Colonic mucosa (tissue), 4 donors: ENCODE measurements around the gene SPACA6. TPM values are rescaled to one million over a fixed set of nuclear protein-coding genes. Genes with fewer than 3 reads are reported as not detected.
A peak's percentile ranks its signal among the peaks of the same experiment; 100 is the strongest.

Experiments used
- DNase-seq: peaks from one replicate; pipeline ENCODE4 v3.0.0-alpha.2; 2020
- H3K27ac ChIP-seq: fragments of 200-600 bp; one replicate; pipeline ENCODE4 v1.8.0; 2021
- H3K27me3 ChIP-seq: fragments of 200-600 bp; one replicate; pipeline ENCODE4 v1.8.0; 2021
- H3K36me3 ChIP-seq: fragments of 200-600 bp; one replicate; pipeline ENCODE4 v1.8.0; 2021
- H3K4me1 ChIP-seq: fragments of 200-600 bp; one replicate; pipeline ENCODE4 v1.8.0; 2021; ENCODE audit warnings: mild to moderate bottlenecking
- H3K4me3 ChIP-seq: fragments of 200-600 bp; one replicate; pipeline ENCODE4 v1.8.0; 2021
- H3K9ac ChIP-seq, 2 donors: one replicate each; pipeline ENCODE4 v1.7.0; 2013; ENCODE audit warnings: control low read depth in 2 of 2, low read depth in 2 of 2, low read length in 2 of 2
- H3K9me3 ChIP-seq: fragments of 200-600 bp; one replicate; pipeline ENCODE4 v1.8.0; 2021
- CTCF ChIP-seq: fragments of 200-600 bp; IDR thresholded peaks from one replicate; pipeline ENCODE4 v1.8.0; 2022; ENCODE audit warnings: antibody characterized with exemption, mild to moderate bottlenecking
- intact Hi-C: fragments of 100-400 bp; cut with DNase I; formaldehyde crosslinking; loops from one replicate; pipeline ENCODE4 v1.14.1; 2022
- total RNA-seq, 2 donors: library from RNA; stranded (reverse); fragmentation: NEBNext Ultra II Directional in 1 of 2; extraction: Animal tissue kit (Norgen Biotek cat#: 25700) in 1 of 2; gene quantifications; one replicate each; pipeline ENCODE4 v1.2.1, GENCODE V29; 2021
- donor health status: healthy.
- donor health status: DM: no; HTN: no; CAD: no.
- donor health status: DM: no; HTN: no; CAD: no.

SPACA6 gene
- total RNA-seq, 2 donors from 2014 or later: 3.0 to 4.3 TPM

- no peak for TF ChIP-seq CTCF
- H3K27ac ChIP-seq: peak overlapping the region; percentile 84
Observed at GRCh38 chr19:51702825-51703574, 9.9 kb downstream of the SPACA6 start.

GRCh38 chr19:51703575-51704515 is 10.7 kb downstream of the SPACA6 start:
- peak overlapping the region; percentile 84 for H3K27ac ChIP-seq
- no peaks in the 10 kb centered on the region for H3K27me3 ChIP-seq
- H3K4me1 ChIP-seq: no peaks in the 10 kb centered on the region
- H3K9ac ChIP-seq: peak overlapping the region; percentile 89 to 96
- no peaks in the 10 kb centered on the region for H3K9me3 ChIP-seq
- H3K4me3 ChIP-seq: peak overlapping the region; percentile 73
- no peaks in the 10 kb centered on the region for H3K36me3 ChIP-seq
- intact Hi-C loops: no loop called here
- DNase-seq: peak; percentile 98
- TF ChIP-seq CTCF: peak; percentile 24

More at GRCh38 chr19:51702825-51703574, 9.9 kb downstream of the SPACA6 start:
- DNase-seq: peak; percentile 70
- Histone ChIP-seq H3K4me1 (no peaks in the 10 kb centered on the region), H3K9me3 (no peaks in the 10 kb centered on the region), H3K4me3 (peak overlapping the region; percentile 73), H3K9ac (peak overlapping the region; percentile 40 to 73), H3K36me3 (no peaks in the 10 kb centered on the region), H3K27me3 (no peaks in the 10 kb centered on the region)
- intact Hi-C loops: no loop called here

DNA sequence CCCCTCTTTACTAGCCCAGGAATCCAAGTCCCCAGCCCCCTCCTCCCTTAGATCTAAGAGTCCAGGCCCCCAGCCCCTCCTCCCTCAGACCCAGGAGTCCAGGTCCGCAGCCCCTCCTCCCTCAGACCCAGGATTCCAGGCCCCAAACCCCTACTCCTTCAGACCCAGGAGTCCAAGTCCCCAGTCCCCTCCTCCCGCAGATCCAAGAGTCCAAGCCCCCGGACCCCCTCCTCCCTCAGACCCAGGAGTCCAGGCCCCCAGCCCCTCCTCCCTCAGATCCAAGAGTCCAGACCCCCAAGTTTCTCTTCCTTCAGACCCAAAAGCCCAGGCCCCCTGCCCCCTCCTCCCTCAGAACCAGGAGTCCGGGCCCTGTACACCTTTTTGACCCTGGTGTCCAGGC is 11.5 kb downstream of the SPACA6 start:
- no peaks in the 10 kb centered on the region for H3K9me3 ChIP-seq
- H3K4me3 ChIP-seq: peak overlapping the region; percentile 73
- H3K4me1 ChIP-seq: no peaks in the 10 kb centered on the region
- DNase-seq: no peak
- no peak for TF ChIP-seq CTCF
- H3K27me3 ChIP-seq: no peaks in the 10 kb centered on the region
- peak overlapping the region; percentile 89 to 96 for H3K9ac ChIP-seq
- no peaks in the 10 kb centered on the region for H3K36me3 ChIP-seq
- peak overlapping the region; percentile 84 for H3K27ac ChIP-seq
- intact Hi-C loops: no loop called here

- no peak for DNase-seq
- TF ChIP-seq CTCF: no peak
- Histone ChIP-seq H3K9me3 (no peaks in the 10 kb centered on the region), H3K9ac (no peak overlapping the region), H3K36me3 (no peaks in the 10 kb centered on the region), H3K27ac (no peak overlapping the region), H3K27me3 (no peaks in the 10 kb centered on the region), H3K4me3 (no peak overlapping the region), H3K4me1 (no peaks in the 10 kb centered on the region)
- intact Hi-C loops: no loop called here
Observed at GRCh38 chr19:51706296-51706695, 13.2 kb downstream of the SPACA6 start.

DNA sequence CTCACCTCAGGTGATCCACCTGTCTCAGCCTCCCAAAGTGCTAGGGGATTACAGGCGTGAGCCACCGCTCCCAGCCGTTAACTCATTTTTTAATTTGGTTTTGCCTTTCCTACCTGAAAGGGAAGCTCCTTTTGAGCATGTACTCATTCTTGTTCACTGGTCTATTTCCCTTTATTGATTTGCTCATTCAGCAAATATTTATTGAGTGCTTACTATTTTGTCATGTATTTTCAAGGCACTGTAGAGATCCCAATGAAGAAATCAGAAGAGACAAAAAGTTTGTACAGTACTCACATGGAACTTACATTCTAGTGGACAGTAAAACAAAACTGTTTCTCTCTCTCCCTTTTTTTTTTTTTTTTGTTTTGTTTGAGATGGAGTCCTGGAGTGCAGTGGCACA is 13.8 kb downstream of the SPACA6 start:
- intact Hi-C loops: no loop called here
- H3K4me3 ChIP-seq: no peak overlapping the region
- no peak for TF ChIP-seq CTCF

More for the DNA sequence above, 13.8 kb downstream of the SPACA6 start:
- Histone ChIP-seq H3K36me3 (no peaks in the 10 kb centered on the region), H3K27ac (no peak overlapping the region), H3K27me3 (no peaks in the 10 kb centered on the region), H3K9ac (no peak overlapping the region), H3K9me3 (no peaks in the 10 kb centered on the region), H3K4me1 (no peaks in the 10 kb centered on the region)
- DNase-seq: no peak
